ENCODE data around the gene KLF12.

The KLF12 gene

GRCh38 chr13:74134221-74134776 lies at the start of gene KLF12:
TSS of gene KLF12 (minus strand) at chr13:74134404.
- peak in 1 of 2 experiments; percentile 2 for DNase-seq

GRCh38 chr13:74182491-74182890 lies 48.3 kb upstream of the KLF12 start:
- no peak for DNase-seq

- DNase-seq: no peak
These were observed 40.6 kb upstream of the KLF12 start for GRCh38 chr13:74174810-74175209.

GRCh38 chr13:74173822-74174221 lies 39.6 kb upstream of the KLF12 start:
- DNase-seq: no peak

GRCh38 chr13:74171641-74172040 lies 37.4 kb upstream of the KLF12 start:
- DNase-seq: no peak

GRCh38 chr13:74169676-74170075 lies 35.5 kb upstream of the KLF12 start:
- no peak for DNase-seq

GRCh38 chr13:74168263-74168675 lies 34.1 kb upstream of the KLF12 start:
- no peak for DNase-seq

GRCh38 chr13:74166261-74167004 lies 32.2 kb upstream of the KLF12 start:
- no peak for DNase-seq

- no peak for DNase-seq
These were observed 28.6 kb upstream of the KLF12 start for GRCh38 chr13:74162782-74163181.

- DNase-seq: no peak
These were observed 27.9 kb upstream of the KLF12 start for GRCh38 chr13:74162135-74162534.

- DNase-seq: no peak
These were observed 24.6 kb upstream of the KLF12 start for GRCh38 chr13:74158571-74159352.

- DNase-seq: no peak
These were observed 23.8 kb upstream of the KLF12 start for GRCh38 chr13:74158028-74158427.

GRCh38 chr13:74154981-74155380 lies 20.8 kb upstream of the KLF12 start:
- no peak for DNase-seq

GRCh38 chr13:74153316-74153715 lies 19.1 kb upstream of the KLF12 start:
- DNase-seq: no peak

- no peak for DNase-seq
These were observed 17.7 kb upstream of the KLF12 start for GRCh38 chr13:74151859-74152258.

GRCh38 chr13:74148352-74148751 lies 14.1 kb upstream of the KLF12 start:
- no peak for DNase-seq

GRCh38 chr13:74145249-74145975 lies 11.2 kb upstream of the KLF12 start:
- no peak for DNase-seq

- DNase-seq: no peak
These were observed 10.1 kb upstream of the KLF12 start for GRCh38 chr13:74144269-74144668.

GRCh38 chr13:74142257-74142656 lies 8.1 kb upstream of the KLF12 start:
- no peak for DNase-seq

- no peak for DNase-seq
These were observed 4.0 kb upstream of the KLF12 start for GRCh38 chr13:74138241-74138640.

- peak in 1 of 2 experiments; percentile 27 for DNase-seq
These were observed 2.0 kb upstream of the KLF12 start for GRCh38 chr13:74136084-74136658.

GRCh38 chr13:74135326-74136083 lies 1.3 kb upstream of the KLF12 start:
- no peak for DNase-seq
